ENCODE results near the gene PRSS12. TPM values are rescaled to one million over a fixed set of nuclear protein-coding genes. Genes with fewer than 3 reads are reported as not detected.

PRSS12 gene
- total and polyA plus RNA-seq, 2 donors (not counting 3 experiments of a cell fraction or from before 2014, with no cell fraction given) = 0.22 to 0.55 TPM

GRCh38 chr4:118356111-118356510 is 3.3 kb upstream of the PRSS12 start:
- Histone ChIP-seq H3K4me3 (replicated peaks in 1 of 3; ENCODE audit: insufficient read depth in 1 of 3, low read depth in 1 of 3, low read length in 3 of 3) (no peak overlapping the region), H3K9me1 (replicated peaks; ENCODE audit: control insufficient read depth, extremely low read depth, insufficient read depth, low read length) (no peaks in the 10 kb centered on the region), H3K9ac (replicated peaks; ENCODE audit: extremely low read depth, insufficient read depth, low read length) (no peak overlapping the region), H2AFZ (ENCODE audit: low read depth, low read length) (no peak overlapping the region), H3K27me3 (ENCODE audit: control insufficient read depth in 2 of 2, insufficient read depth in 2 of 2, low read length in 2 of 2) (peaks cover 32 to 56% of the 10 kb centered on the region in 2 experiments), H3K4me2 (ENCODE audit: insufficient read depth, low read length) (no peak overlapping the region), H3K27ac (ENCODE audit: insufficient read depth, low read depth, low read length) (no peak overlapping the region), H3K36me3 (ENCODE audit: control insufficient read depth in 2 of 2, extremely low read depth in 1 of 2, insufficient read depth in 2 of 2, low read length in 2 of 2) (no peaks in the 10 kb centered on the region), H3K9me3 (replicated peaks; ENCODE audit: control insufficient read depth, insufficient read depth, low read length) (no peaks in the 10 kb centered on the region), H3K4me1 (ENCODE audit: control insufficient read depth, extremely low read depth, insufficient read depth, low read length) (peaks cover 9% of the 10 kb centered on the region), H4K20me1 (replicated peaks; ENCODE audit: control insufficient read depth, extremely low read depth, insufficient read depth, low read length) (no peaks in the 10 kb centered on the region), H3K79me2 (ENCODE audit: control insufficient read depth, insufficient read depth, low read length) (no peaks in the 10 kb centered on the region)
- FAIRE-seq (no peak), DNase-seq (ENCODE audit: low read depth, low spot score) (no peak)
- dilution Hi-C loops (cut with MboI; ENCODE audit: extremely low pct_ligation_motif_present, low sequenced_read_pairs) (no loop called here), intact Hi-C loops (cut with micrococcal nuclease) (no loop called here)
- POLR2A ChIA-PET = no interaction called here
- CTCF ChIA-PET = no interaction called here
- no peak for TF ChIP-seq CTCF (IDR thresholded peaks at IDR 0.05; ENCODE audit: extremely low read depth in 1 of 2, insufficient read depth in 1 of 2, low read depth in 1 of 2, low read length in 2 of 2)
- no peak for TF ChIP-seq EZH2 (IDR thresholded peaks at IDR 0.05; ENCODE audit: borderline replicate concordance, low read depth, low read length, severe bottlenecking)
- no peak for TF ChIP-seq MAX (IDR thresholded peaks at IDR 0.05; ENCODE audit: insufficient read depth, insufficient read length)
- TF ChIP-seq MYC (IDR thresholded peaks at IDR 0.05; ENCODE audit: low read depth, low read length) = no peak
- TF ChIP-seq JUN (IDR thresholded peaks at IDR 0.05; ENCODE audit: borderline replicate concordance, insufficient read depth, insufficient read length, low read depth) = no peak
- TF ChIP-seq FOS (IDR thresholded peaks at IDR 0.05; ENCODE audit: borderline replicate concordance, insufficient read depth, low read length) = no peak
- TF ChIP-seq POLR2A (IDR thresholded peaks at IDR 0.05; ENCODE audit: low read depth, low read length) = no peak
- no peak for TF ChIP-seq GATA2 (IDR thresholded peaks at IDR 0.05; ENCODE audit: insufficient read depth, insufficient read length, low read depth, low read length)
- TF ChIP-seq POLR2AphosphoS5 (IDR thresholded peaks at IDR 0.05; ENCODE audit: insufficient read depth, low read depth, low read length) = no peak
- no TSS peak for BruUV-seq (replicated peaks)

All from endothelial cell of umbilical vein (primary cell).